ENCODE data around the gene ICE2.
"Not testable (repeated sequence)": the region's sequence is repeated elsewhere in the genome, so short reads cannot be mapped to it uniquely, and the experiment has no call there.

ICE2 gene

DNA sequence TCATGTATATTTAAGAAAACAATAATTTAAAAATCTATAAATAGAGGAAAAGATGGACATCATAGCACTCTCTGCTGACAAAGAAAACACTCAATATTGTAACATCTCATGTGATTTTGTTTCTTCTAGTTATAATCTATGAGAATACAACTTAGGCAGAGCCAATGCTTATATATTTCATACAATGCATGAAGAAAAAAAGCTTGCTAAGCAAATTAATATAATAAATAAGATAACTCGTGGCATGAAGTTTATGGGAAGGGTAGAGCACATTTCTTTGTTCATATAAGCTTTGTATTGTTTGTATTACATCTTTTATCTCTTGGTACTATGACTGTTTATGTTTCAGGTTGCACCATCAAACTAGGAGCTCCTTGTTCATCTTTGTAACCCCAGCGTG lies 73.5 kb downstream of the ICE2 start:
- DNase-seq, result no peak

DNA sequence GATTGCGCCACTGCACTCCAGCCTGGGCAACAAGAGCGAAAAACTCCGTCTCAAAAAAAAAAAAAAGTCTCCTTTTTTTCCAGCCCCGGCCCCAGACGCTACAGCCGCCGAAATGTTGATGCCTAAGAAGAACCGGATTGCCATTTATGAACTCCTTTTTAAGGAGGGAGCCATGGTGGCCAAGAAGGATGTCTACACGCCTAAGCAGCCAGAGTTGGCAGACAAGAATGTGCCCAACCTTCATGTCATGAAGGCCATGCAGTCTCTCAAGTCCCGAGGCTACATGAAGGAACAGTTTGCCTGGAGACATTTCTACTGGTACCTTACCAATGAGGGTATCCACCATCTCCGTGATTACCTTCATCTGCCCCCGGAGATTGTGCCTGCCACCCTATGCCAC lies 74.6 kb downstream of the ICE2 start:
- not testable (repeated sequence) for DNase-seq

DNA sequence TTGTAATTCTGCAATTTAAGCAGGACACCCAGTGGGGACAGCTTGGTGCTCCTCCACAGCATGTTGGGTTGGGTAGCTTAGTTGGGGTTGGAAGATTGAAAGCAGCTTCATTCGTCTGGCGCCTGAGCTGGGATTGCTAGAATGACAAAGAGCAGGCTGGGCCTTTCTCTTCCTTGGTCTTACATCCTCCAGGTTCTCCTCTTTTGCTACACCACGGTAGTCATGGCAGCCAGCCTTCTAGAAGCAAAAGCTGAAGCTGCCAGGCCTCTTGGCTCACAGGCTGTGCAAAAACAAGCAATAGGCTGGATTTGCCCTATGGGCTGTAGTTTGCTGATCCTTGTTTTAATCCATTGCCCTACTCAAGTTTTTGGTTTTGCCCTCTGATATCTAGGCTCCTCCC lies 78.0 kb downstream of the ICE2 start:
- no peak for DNase-seq

DNA sequence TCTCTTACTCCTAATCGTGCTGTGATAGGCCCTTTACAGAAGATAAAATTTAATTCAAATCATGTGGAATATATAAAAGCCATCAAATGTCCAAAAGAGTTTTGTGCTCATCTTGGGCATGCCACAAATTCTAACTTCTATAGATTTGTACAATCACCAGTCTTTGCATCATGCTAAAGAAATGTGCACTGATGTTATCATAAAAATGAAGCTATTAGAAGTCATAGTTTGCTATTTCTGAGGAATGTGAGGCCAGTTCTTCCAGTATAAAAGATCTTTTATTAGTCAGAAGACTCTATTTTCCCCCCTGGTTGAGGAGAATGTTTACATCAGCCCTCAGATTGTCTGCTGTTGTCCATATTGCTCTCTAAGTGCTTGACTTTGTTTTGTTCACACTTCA lies 79.0 kb downstream of the ICE2 start:
- no peak for DNase-seq

DNA sequence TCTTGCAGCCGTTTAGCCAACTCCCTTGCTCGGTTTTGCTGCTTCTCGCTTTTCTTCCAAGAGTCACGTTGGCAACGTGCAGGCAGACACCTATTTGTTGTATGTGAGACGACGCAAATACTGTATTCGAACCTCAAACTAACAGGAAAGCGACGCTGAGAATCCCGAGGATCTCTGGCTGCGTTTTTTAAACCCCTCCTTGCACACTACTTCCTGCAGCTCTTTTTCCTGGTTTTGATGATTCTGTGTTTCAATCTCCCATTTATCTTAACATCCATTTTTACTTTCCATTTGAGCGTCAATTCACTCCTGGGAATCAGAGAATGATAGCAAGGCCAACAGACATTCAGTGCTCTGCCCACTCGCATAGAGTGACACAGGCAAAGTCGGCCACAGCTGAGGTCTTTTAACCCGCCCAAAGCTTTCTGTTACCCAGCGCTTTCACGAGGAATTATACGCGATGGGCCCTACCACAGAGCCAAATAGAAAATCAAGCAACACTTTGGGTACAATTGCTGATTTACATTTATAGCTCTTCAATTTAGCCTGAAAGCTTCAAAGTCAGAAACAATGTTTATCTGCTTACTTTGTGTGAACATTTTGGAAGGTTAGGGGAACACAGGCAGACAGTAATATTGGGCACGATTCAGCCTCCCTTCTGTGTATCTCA lies 79.6 kb downstream of the ICE2 start:
- no peak for DNase-seq

DNA sequence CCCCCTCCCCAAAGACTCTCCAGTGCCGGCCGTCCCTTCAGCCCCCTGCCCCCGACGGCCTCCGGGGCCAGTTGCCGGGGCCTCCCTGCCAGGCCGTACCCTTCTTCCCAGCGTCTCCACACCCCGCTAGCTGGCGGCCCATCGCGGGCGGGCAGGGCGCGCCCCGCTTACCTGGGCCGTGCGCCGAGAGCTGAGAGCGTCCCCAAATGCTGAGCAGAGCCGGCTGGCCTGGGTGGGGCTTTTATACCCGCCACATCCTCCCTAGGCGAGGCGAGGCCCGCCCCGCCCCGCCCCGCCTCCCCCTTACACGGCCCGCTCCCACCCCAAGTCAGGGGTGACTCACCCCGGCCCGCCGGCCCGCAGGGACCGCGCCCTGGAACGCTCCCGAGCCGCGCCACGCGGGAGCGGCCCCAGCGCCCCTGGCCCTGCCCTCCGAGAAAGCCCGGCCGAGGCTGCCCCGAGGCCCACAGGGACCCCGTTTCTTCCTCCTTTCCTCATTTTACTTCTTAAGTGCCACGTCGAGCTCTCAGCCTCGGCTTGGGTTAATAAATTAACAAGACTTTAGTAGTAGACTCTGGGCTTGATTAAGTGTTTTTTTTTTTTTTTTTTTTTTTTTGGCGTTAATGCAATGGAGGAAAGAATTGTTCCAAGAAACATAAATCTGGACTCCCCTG lies 81.0 kb downstream of the ICE2 start, which contains the start of gene ANXA2:
Gene ANXA2 (minus strand): TSS at position 215 of the 674 bp plus-strand sequence. CDS start 11,911 bp downstream, outside the sequence.
- peak; percentile 9 for DNase-seq

DNA sequence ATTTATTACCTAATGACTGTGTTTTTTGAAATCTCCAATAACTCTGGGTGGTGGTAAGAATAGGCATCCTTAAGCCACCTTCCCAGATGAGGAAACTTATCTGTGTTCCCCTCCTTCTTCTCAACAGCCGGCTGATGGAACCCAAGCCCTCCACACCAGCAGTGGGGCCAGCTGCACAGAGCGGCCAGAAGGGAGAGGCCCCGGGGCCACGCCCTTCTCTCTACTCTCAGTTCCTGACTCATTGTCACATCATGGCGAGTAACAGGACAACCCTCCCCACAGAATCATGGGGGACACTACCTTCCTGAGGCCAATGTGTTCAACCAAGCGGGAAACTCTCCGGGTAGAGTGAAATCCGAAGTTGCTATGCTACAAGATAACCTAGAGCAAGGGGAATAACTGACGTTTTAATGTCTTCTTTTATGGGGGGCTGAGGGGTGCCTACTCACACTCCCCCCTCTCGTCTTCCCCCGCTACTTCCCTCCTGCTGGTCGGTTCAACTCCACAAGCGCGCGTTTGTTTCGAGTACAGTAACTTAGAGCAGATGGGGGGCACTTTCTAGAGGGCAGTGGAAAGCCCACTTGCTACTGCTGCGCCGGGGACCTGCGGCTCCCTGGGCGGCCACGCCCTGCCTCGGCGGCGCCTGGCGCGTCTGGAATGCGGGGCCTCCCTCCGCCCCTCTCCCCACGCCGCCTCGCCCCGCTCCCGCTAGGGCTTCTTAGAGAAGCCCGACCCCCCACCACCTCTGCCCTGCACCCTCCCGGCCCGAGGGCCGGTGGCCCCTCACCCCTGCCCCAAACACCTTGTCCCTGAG lies 81.8 kb downstream of the ICE2 start:
- peak; percentile 14 for DNase-seq

DNA sequence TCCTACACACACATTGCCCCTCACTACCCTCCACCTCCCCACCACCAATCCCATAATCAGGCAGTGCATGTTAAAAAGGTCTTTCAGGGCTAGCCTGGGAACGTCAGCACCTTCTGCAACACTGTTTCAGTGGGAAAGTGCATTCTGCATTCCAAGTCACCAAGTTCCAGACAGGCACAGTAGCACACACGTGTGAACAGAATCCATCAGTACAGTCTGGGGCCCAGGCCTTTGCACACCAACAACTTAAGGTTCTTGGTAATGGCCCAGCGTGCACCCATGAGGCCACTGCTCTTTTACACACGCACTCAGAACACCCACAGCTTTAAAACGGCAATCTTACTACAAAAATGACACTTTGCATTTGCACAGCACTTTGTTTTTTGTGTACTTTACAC lies 82.4 kb downstream of the ICE2 start:
- no peak for DNase-seq

DNA sequence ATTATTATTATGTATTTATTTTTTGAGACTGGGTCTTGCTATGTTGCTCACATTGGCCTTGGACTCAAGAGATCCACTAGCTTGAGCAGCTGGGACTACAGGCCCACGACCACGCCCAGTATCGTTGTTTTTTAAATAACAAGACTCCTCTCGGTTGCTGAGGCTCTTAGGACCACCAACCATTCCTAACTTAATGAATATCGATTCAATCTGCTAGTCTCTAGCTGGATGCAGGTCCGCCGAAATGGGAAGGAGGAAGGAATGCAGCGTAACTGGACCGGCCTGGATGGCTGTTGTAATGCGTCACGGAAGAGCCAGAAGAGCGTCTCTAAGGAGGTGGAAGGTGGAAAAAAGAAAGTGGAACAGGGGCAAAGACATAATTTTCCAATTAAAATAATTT lies 82.8 kb downstream of the ICE2 start:
- no peak for DNase-seq

DNA sequence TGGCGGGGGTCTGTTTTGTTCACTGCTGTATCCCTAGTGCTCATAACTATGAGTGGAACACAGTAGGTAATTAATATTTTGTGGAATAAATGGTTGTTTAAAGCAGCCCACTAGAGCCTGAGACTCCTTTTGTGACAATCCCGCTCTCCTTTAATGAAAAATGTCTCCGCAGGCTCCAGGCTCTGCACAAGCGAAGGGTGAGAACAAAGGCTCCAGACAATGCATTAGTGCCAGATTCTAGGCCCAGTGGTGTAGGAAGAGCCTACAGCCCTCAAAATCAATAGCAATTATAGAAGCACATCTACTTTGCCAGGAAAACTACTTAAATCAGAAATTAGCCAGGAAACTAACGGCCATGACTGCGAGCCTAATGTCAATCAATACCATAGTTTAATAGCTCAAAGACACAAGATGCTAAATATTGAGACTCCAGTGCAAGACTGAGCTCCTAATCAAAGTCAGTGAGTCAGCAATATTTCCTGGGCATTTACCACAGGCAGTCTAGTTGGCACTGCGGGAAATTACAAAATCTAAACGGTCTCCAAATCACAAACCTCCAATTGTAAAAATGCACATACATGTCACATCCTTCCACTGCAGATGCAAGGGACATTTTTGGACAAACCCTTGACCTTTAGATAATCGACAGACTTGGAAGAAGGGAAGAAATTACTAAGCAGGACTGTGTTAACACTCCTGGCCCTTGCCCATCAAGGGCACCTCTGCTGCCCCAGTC lies 83.5 kb downstream of the ICE2 start:
- no peak for DNase-seq

DNA sequence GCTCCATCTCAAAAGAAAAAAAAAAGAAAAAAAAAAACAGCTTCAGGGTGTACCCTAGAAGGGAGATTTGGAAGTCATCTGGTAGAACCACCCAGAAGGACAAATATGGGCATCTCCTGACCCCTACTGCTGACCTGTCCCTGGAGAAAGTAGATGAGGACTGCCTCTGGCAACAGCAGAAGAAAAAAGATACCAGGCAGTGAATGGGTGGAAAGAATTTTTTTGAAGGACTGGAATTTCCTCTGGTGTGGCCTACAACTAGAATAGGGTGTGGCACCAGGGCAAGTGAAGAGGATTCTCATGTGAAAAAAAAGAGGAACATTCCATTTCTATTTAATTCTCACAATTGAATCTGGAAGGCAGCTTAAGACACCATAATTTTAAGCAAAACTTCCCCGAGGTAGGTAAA lies 84.2 kb downstream of the ICE2 start:
- no peak for DNase-seq

DNA sequence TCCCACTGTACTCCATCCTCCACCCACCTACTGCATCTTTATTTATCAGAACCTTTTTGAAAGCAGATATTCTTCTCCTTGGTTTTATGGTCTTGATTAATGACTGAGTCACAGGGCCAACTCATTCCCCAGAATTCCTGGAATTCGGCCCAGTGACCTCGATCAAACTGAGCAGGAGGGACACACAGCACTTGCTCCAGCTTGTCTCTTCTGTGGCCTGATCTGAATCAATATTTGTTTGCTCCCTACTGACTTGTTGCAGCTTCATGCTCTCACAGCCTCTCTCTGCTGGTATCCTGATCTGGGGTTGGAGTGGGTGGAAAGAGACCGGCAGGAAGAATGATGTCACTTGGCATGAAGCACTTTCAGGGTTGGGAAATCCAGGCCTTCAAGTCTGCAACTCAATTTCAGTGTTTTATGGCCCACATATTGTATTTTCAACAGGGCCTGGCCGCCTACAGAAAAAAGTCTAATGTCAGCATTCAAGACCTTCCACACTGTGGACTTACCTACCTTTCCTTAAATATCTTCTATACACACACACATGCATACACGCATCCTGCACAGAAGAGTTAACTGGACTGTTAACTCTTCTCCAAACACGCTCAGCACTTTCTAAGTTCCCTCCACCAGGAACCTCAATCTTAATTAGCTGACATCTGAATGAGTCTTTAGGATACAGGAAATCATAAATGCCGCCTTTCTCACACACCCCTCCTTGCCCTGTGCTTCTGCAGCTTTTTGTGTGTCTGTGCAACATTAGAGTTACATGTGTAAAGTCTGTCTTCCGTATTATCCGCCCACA lies 85.8 kb downstream of the ICE2 start:
- DNase-seq, result peak; percentile 71

DNA sequence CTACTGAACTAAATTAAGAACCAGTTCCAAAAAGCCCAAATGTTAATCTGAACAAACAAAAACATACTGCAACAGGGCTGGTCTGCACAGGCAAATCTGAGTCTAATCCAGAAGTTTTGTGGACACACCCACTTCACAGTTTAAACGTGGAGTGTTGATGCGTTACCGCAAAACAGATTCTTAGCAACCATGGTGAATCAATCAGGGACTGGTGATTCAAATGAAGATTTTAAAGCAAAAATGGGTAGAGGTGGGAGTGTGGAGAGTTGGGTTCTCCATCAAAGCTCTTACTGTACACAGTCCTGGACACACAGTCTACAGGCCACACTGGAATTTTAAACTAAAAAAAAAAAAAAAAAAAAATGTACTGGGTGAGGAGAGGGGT lies 86.3 kb downstream of the ICE2 start:
- DNase-seq, result no peak

DNA sequence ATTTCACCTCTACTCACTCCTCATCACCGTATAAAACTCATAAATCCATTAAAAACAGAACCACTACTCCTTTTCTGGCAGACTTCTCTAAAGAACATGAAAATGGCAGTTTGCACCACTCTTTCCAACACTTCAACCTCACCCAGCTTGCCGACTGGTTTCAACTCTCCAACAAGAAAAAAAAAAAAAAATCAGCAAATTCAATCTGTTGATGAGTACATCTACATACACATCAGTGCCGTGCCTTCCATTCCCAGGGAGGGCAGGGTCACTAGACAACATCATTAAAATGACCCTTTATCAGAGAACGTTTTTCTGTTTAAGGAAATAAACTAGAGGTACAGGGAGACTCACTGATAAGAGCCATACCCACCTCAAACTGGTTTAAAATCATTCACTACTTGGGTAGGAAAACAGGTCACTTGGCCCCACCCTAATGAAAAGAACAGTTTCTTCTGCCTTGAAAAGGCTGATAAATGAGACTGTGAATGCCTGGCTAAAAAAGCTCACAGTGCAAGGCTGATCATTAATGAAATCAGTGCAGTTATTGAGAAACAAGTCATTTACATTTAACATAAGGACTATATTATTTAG lies 87.1 kb downstream of the ICE2 start:
- DNase-seq, result no peak

DNA sequence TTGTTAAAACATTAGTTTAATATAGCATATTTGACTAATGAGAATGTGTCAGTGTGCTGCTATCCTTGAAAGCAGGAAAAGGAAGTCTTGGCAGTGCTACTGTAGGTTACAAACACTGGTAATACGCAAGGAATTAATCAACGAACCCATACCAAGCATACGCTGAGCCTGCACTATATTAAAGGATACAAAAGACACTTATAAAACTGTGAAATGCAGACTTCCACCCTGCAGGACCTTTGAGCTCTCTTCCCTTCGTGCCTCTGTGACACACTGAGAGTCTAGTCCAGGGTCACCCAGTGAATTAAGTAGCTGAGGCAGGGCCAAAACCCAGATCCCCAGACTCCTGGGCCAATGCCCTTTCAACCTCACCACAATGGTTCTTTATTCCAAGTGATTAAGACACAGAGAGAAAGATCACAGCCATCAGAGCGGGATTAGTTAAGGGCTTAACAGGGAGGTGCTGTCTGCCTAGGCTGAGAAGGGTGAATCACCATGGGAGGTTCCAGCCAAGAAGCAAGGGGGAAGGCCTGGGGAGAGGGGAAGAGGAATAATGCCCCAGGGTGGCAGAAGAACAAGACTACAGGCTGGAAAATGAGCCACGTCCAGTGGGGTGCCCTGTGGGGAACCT lies 88.0 kb downstream of the ICE2 start:
- DNase-seq, result no peak

DNA sequence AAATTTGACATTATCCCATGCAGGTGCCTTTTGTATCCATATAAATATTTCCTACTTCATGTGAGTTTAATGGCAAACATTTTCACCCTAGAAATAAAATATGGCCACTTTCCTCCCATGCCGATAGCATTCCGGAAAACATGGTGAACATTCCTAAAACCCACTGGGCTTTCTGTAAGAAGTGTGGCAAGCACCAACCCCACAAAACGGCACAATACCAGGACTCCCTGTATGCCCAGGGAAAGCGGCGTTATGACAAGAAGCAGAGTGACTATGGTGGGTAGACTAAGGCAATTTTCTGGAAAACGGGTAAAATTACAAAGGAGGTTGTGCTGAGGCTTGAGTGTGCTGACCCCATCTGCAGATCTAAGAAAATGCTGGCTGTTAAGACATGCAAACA lies 88.7 kb downstream of the ICE2 start:
- DNase-seq, result no peak

DNA sequence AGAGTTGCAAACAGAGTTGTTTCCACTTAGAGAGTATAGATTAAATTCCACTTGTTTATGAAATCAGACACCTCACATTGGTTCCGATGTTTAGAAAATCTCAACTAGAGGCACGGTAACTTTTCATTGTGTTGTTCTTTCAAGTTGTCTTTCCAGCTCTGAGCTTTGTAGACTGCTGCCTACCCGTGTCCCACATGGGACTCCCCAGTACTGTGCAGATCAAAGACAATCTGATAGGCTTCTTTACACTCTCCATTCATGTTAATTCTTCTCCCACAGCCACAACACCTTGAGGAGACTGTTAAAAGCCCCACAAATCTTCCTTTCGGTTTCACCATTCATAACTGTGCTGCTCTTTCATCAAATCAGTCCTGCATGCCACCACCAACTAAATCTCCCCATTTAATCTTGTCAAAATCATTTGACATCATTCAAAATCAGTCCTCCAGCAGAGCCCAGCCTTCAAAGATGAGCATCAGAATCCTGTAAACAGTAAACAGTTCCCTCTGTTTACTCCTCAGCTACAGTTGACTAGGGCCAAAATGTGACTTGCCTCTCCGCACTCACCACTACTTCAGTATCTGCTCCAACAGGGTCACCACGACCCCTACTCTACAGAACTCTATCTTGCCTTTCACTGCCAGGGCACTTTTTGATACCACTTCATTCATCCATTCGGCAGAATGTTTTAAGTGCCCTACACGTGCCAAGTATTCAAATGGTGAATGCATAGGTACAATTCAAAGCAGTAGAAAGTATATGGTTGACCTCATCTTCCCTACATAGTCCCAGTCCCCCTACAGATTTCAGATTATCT lies 89.5 kb downstream of the ICE2 start:
- no peak for DNase-seq

DNA sequence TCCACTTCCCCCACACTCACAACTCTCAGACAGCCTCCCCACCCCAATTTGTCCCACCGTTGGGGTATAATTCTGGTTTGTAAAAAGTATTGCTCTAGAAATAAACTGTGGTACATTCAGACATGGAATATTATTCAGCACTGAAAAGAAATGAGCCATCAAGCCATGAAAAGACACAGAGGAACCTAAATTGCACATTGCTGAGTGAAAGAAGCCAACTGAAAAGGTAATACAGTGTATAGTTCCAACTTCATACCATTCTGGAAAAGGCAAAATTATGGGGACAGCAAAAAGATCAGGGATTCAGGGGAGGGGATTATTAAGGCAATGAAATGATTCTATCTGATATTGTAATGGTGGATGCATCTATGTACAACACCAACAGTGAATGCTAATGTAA lies 91.6 kb downstream of the ICE2 start:
- DNase-seq, result no peak

DNA sequence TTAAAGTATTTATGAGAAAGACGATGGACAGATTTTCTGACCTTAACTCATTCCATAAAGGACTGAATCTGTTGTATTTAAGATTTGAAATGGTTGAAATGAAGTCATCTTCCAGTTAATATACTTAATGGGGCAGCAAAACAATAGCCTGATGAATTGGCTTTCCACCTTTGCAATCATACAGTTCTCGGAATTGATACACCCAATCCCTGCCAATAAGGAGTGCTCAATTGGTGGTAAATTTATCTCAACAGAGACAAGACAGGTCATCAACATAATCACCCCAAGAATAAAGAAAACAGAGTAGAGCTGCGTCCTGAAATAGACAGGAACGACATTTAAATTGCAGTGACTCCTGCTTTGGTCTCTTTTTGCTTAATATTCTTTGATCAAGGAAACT lies 92.3 kb downstream of the ICE2 start:
- no peak for DNase-seq

Measured in NCI-H510A (cell line).